H1 (cell line): Measurements from ENCODE around the gene CITED4. TPM values are rescaled to one million over a fixed set of nuclear protein-coding genes. Genes with fewer than 3 reads are reported as not detected.

ENCODE experiments used
- CTCF ChIA-PET: fragments of 300-600 bp; sonication (Branson Sonifier 250); formaldehyde crosslinking; loops from one replicate; lab custom pipeline; 2021; ENCODE audit not compliant: partially characterized antibody; lab: Charles Lee
- POLR2A ChIA-PET: fragments of 300-600 bp; sonication (Branson Sonifier 250); formaldehyde crosslinking; loops from one replicate; lab custom pipeline; 2021; ENCODE audit warnings: inconsistent platforms; ENCODE audit not compliant: partially characterized antibody; lab: Charles Lee
- DNase-seq, 2 experiments: peaks; one replicate each; pipeline versions ENCODE4 v3.0.0 to v3.0.0-alpha.2; 2010 to 2022; ENCODE audit warnings: low spot score in 2 of 2, low read depth in 1 of 2, mixed read lengths in 1 of 2
- FAIRE-seq: peaks from 2 replicates; lab custom pipeline; 2011; peaks lifted over from hg19 to GRCh38; lab: Jason Lieb, UNC
- H2AFZ ChIP-seq: 2 replicates; pipeline ENCODE4 v1.8.1; 2012; ENCODE audit warnings: low read length, inconsistent platforms
- H2AK5ac ChIP-seq: 2 replicates; pipeline ENCODE4 v1.6.1; 2013; ENCODE audit warnings: low read depth, low read length
- H2BK120ac ChIP-seq: replicated peaks from 2 replicates; pipeline ENCODE3; 2013; ENCODE audit warnings: low read depth, low read length, inconsistent platforms
- H2BK12ac ChIP-seq: 2 replicates; pipeline ENCODE4 v1.6.1; 2013; ENCODE audit warnings: low read depth, low read length
- H2BK15ac ChIP-seq: 2 replicates; pipeline ENCODE4 v1.6.1; 2013; ENCODE audit warnings: low read length
- H2BK20ac ChIP-seq: 2 replicates; pipeline ENCODE4 v1.6.1; 2013; ENCODE audit warnings: low read length
- H2BK5ac ChIP-seq: 2 replicates; pipeline ENCODE4 v1.6.1; 2013; ENCODE audit warnings: low read depth, low read length
- H3K14ac ChIP-seq: 2 replicates; pipeline ENCODE4 v1.6.1; 2013; ENCODE audit warnings: inconsistent platforms; ENCODE audit not compliant: insufficient read length
- H3K18ac ChIP-seq: 2 replicates; pipeline ENCODE4 v1.6.1; 2013; ENCODE audit warnings: low read length; ENCODE audit errors: extremely low read depth
- H3K23ac ChIP-seq: 2 replicates; pipeline ENCODE4 v1.6.1; 2013; ENCODE audit warnings: inconsistent platforms; ENCODE audit not compliant: insufficient read length
- H3K23me2 ChIP-seq: 2 replicates; pipeline ENCODE4 v1.6.1; 2013; ENCODE audit warnings: low read depth, low read length
- H3K27ac ChIP-seq: 2 replicates; pipeline ENCODE4 v1.6.1; 2011; ENCODE audit warnings: low read depth, low read length, inconsistent platforms
- H3K27me3 ChIP-seq, 4 experiments: replicated peaks in 1 of 4; 1 replicate in 1 of 4; 2 replicates in 3 of 4; pipeline versions ENCODE4 v1.6.1 to v1.8.1; 2011 to 2013; ENCODE audit warnings: low read length in 3 of 4, mild to moderate bottlenecking in 3 of 4, inconsistent platforms in 2 of 4, mixed read lengths in 2 of 4, moderate library complexity in 1 of 4; ENCODE audit not compliant: control insufficient read depth in 3 of 4, insufficient read depth in 3 of 4; ENCODE audit errors: extremely low read depth in 1 of 4
- H3K36me3 ChIP-seq, 4 experiments: 2 replicates each; pipeline versions ENCODE4 v1.6.1 to v1.8.1; 2011 to 2013; ENCODE audit warnings: mild to moderate bottlenecking in 4 of 4, low read length in 3 of 4, moderate library complexity in 2 of 4, control low read depth in 1 of 4, inconsistent platforms in 1 of 4; ENCODE audit not compliant: insufficient read depth in 4 of 4, control insufficient read depth in 2 of 4
- H3K4ac ChIP-seq: replicated peaks from 2 replicates; pipeline ENCODE3; 2013; ENCODE audit warnings: low read length, low read depth, mixed read lengths, inconsistent platforms; ENCODE audit not compliant: insufficient read length
- H3K4me1 ChIP-seq, 4 experiments: replicated peaks in 1 of 4; 1 replicate in 1 of 4; 2 replicates in 3 of 4; pipeline versions ENCODE4 v1.6.1 to v1.8.1; 2011 to 2013; ENCODE audit warnings: low read length in 3 of 4, inconsistent platforms in 2 of 4, mixed read lengths in 1 of 4; ENCODE audit not compliant: insufficient read depth in 4 of 4, control insufficient read depth in 3 of 4
- H3K4me2 ChIP-seq, 2 experiments: 2 replicates each; pipeline versions ENCODE4 v1.6.1 to v1.8.1; 2011 to 2013; ENCODE audit warnings: low read depth in 2 of 2, low read length in 2 of 2, control low read depth in 1 of 2, inconsistent platforms in 1 of 2, mild to moderate bottlenecking in 1 of 2; ENCODE audit not compliant: insufficient read depth in 1 of 2
- H3K4me3 ChIP-seq, 4 experiments: fragments of 200-600, 300-600 bp in 1 of 4; sonication (generic), shearing (Covaris generic), sonication (Bioruptor Twin) in 1 of 4; 2 replicates each; pipeline versions ENCODE4 v1.5.1 to v1.8.1; 2011 to 2016; ENCODE audit warnings: low read length in 4 of 4, low read depth in 3 of 4, control low read depth in 2 of 4, inconsistent platforms in 2 of 4, mild to moderate bottlenecking in 2 of 4, mixed read lengths in 1 of 4, moderate library complexity in 1 of 4; ENCODE audit not compliant: insufficient read depth in 2 of 4; ENCODE audit errors: extremely low read depth in 1 of 4
- H3K56ac ChIP-seq: replicated peaks from 2 replicates; pipeline ENCODE3; 2013; ENCODE audit warnings: low read depth, mild to moderate bottlenecking, mixed read lengths, low read length, inconsistent platforms; ENCODE audit not compliant: insufficient read length
- H3K79me1 ChIP-seq: 2 replicates; pipeline ENCODE4 v1.6.1; 2013; ENCODE audit warnings: low read depth, low read length, control low read depth
- H3K79me2 ChIP-seq, 2 experiments: 2 replicates each; pipeline versions ENCODE4 v1.6.1 to v1.8.1; 2012 to 2013; ENCODE audit warnings: low read length in 2 of 2, mild to moderate bottlenecking in 2 of 2, inconsistent platforms in 1 of 2; ENCODE audit not compliant: insufficient read depth in 2 of 2, control insufficient read depth in 1 of 2
- H3K9ac ChIP-seq, 4 experiments: replicated peaks in 1 of 4; 1 replicate in 1 of 4; 2 replicates in 3 of 4; pipeline versions ENCODE4 v1.6.1 to v1.8.1; 2011 to 2013; ENCODE audit warnings: low read depth in 3 of 4, low read length in 3 of 4, control low read depth in 2 of 4, mild to moderate bottlenecking in 2 of 4, moderate library complexity in 2 of 4, inconsistent platforms in 1 of 4; ENCODE audit errors: extremely low read depth in 1 of 4
- H3K9me3 ChIP-seq, 2 experiments: 2 replicates each; pipeline versions ENCODE4 v1.6.1 to v1.8.1; 2012 to 2013; ENCODE audit warnings: mild to moderate bottlenecking in 2 of 2, moderate library complexity in 2 of 2, control low read depth in 1 of 2, inconsistent platforms in 1 of 2, low read depth in 1 of 2, low read length in 1 of 2, mixed read lengths in 1 of 2; ENCODE audit not compliant: insufficient read depth in 2 of 2
- H4K20me1 ChIP-seq, 2 experiments: replicated peaks in 1 of 2; 2 replicates each; pipeline versions ENCODE3 to v1.8.1; 2011 to 2013; ENCODE audit warnings: inconsistent platforms in 2 of 2, low read length in 2 of 2, mild to moderate bottlenecking in 1 of 2; ENCODE audit not compliant: insufficient read depth in 2 of 2, control insufficient read depth in 1 of 2
- H4K5ac ChIP-seq: 2 replicates; pipeline ENCODE4 v1.6.1; 2013; ENCODE audit warnings: low read length, low read depth, mixed read lengths, inconsistent platforms; ENCODE audit not compliant: insufficient read length
- H4K8ac ChIP-seq: 2 replicates; pipeline ENCODE4 v1.8.0; 2013; ENCODE audit warnings: mild to moderate bottlenecking, moderate library complexity, low read length, inconsistent platforms; ENCODE audit not compliant: insufficient read depth; ENCODE audit errors: extremely low read depth
- H4K91ac ChIP-seq: replicated peaks from 2 replicates; pipeline ENCODE3; 2013; ENCODE audit warnings: low read length, mixed read lengths, inconsistent platforms; ENCODE audit not compliant: insufficient read length
- CBX8 ChIP-seq: fragments of 300-800, 300-1000 bp; sonication (generic); IDR thresholded peaks from 2 replicates; pipeline ENCODE4 v1.7.1; 2016; ENCODE audit warnings: low read depth, low read length, borderline replicate concordance
- CTBP2 ChIP-seq: IDR thresholded peaks from 2 replicates; pipeline ENCODE4 v1.7.0; 2011; ENCODE audit warnings: borderline replicate concordance, mild to moderate bottlenecking, moderate library complexity, mixed read lengths, low read length; ENCODE audit not compliant: insufficient read depth, insufficient read length
- HDAC2 ChIP-seq, 2 experiments: fragments of 300-600 bp in 1 of 2; sonication (generic) in 1 of 2; IDR thresholded peaks; 2 replicates each; pipeline ENCODE4 v1.6.1; 2011 to 2012; ENCODE audit warnings: low read depth in 2 of 2, low read length in 2 of 2, mild to moderate bottlenecking in 2 of 2, moderate library complexity in 2 of 2, borderline replicate concordance in 1 of 2, inconsistent platforms in 1 of 2
- HDAC6 ChIP-seq: IDR thresholded peaks from one replicate; pipeline ENCODE4 v1.7.1; 2012; ENCODE audit warnings: low read depth, mild to moderate bottlenecking, inconsistent platforms, low read length, moderate library complexity
- KDM1A ChIP-seq: fragments of 200-600, 300-600 bp; sonication (generic); IDR thresholded peaks from 2 replicates; pipeline ENCODE4 v1.7.1; 2016; ENCODE audit warnings: mild to moderate bottlenecking, low read length, borderline replicate concordance
- PHF8 ChIP-seq: fragments of 200-600 bp; sonication (generic); conservative IDR thresholded peaks from 2 replicates; pipeline ENCODE4 v1.7.1; 2012; ENCODE audit warnings: low read depth, mild to moderate bottlenecking, inconsistent platforms, low read length, moderate library complexity
- POLR2A ChIP-seq, 2 experiments: IDR thresholded peaks; 1 replicate in 1 of 2; 2 replicates in 1 of 2; pipeline ENCODE4 v1.6.1; 2011; ENCODE audit warnings: low read depth in 2 of 2, low read length in 2 of 2, mild to moderate bottlenecking in 2 of 2; ENCODE audit errors: control extremely low read depth in 1 of 2
- RAD21 ChIP-seq, 2 experiments: IDR thresholded peaks in 1 of 2; conservative IDR thresholded peaks in 1 of 2; 2 replicates each; pipeline ENCODE4 v1.6.1; 2011; ENCODE audit warnings: low read depth in 2 of 2, low read length in 2 of 2, improper control_type of control experiment in 1 of 2, inconsistent platforms in 1 of 2, mild to moderate bottlenecking in 1 of 2, moderate library complexity in 1 of 2
- TAF7 ChIP-seq: optimal IDR thresholded peaks from 2 replicates; pipeline ENCODE3; 2011; ENCODE audit warnings: low read depth, mild to moderate bottlenecking, inconsistent platforms, low read length, moderate library complexity, borderline replicate concordance
- TEAD4 ChIP-seq: IDR thresholded peaks from 2 replicates; pipeline ENCODE4 v1.6.1; 2012; ENCODE audit warnings: low read depth, low read length, inconsistent platforms, mixed read lengths
- YY1 ChIP-seq: IDR thresholded peaks from 2 replicates; pipeline ENCODE4 v1.6.1; 2011; ENCODE audit warnings: low read depth, mild to moderate bottlenecking, low read length
- ZNF274 ChIP-seq: IDR thresholded peaks from 2 replicates; pipeline ENCODE4 v1.7.0; 2012; ENCODE audit warnings: low read length, borderline replicate concordance; ENCODE audit errors: extremely low read depth
- WGBS, 2 experiments: shearing (Covaris generic) in 1 of 2; methylation state at CpG; one replicate each; pipeline versions ENCODE4 v1.1.6 to v1.1.7; 2013 to 2015; ENCODE audit warnings: low lambda C conversion rate in 2 of 2, mixed read lengths in 2 of 2, inconsistent platforms in 1 of 2, low coverage in 1 of 2, missing lambda C conversion rate in 1 of 2; ENCODE audit not compliant: insufficient replicate concordance in 2 of 2, insufficient coverage in 1 of 2, insufficient read length in 1 of 2; ENCODE audit errors: extremely low coverage in 1 of 2, missing lambda C conversion rate in 1 of 2; 5-methylcytosine and 5-hydroxymethylcytosine counted together
- polyA plus RNA-seq, 7 experiments: library from polyadenylated mRNA; depleted of rRNA in 3 of 7; stranded (reverse) in 5 of 7; unstranded in 2 of 7; fragments of >200 nt in 5 of 7; fragments of 200-250 nt in 2 of 7; gene quantifications; 1 replicate in 5 of 7; 2 replicates in 1 of 7; 4 replicates in 1 of 7; pipeline versions ENCODE4 v1.2.1 to v1.2.3, GENCODE V29; 2011 to 2013; ENCODE audit warnings: missing spikeins in 2 of 7, mixed read lengths in 2 of 7
- total RNA-seq: library from RNA; stranded (reverse); fragmentation: NEBNext Ultra II Directional; extraction: Animal tissue kit (Norgen Biotek cat#: 25700); gene quantifications from 2 replicates; pipeline ENCODE4 v1.2.1, GENCODE V29; 2021

Gene CITED4
- total and polyA plus RNA-seq, 2 of the 8 experiments (the other 6 are each of a cell fraction or from before 2014, with no cell fraction given) = 5.4 to 16.3 TPM

DNA sequence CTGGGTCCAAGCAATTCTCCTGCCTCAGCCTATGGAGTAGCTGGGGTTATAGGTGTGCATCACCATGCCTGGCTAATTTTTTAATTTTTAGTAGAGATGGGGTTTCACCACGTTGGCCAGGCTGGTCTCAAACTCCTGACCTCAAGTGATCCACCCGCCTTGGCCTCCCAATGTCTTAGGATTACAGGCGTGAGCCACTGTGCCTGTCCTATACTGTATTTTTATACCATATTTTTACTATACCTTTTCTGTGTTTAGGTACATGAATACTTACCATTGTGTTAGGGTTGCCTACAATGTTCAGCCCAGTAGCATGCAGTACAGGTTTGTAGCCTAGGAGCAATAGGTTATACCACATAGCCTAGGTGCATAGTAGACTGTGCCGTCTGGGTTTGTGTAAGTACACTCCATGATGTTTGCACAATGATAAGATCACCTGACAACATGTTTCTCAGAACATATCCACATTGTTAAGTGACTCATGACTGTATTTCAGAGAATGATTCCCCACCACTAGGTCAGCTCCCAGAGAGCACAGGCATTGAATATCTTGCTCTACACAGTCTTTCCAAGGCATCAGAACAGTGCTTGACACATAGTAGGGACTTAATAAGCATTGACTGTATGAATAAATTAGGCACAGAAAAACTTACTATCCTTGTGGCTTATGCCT is 6.0 kb upstream of the CITED4 start:
- H3K36me3 ChIP-seq = no peaks in the 10 kb centered on the region
- H2BK120ac ChIP-seq = no peak overlapping the region
- H2AK5ac ChIP-seq = no peak overlapping the region
- no peak overlapping the region for H3K4ac ChIP-seq
- no peak overlapping the region for H3K27ac ChIP-seq
- H3K9ac ChIP-seq = no peak overlapping the region
- H3K14ac ChIP-seq = no peak overlapping the region
- CTCF ChIA-PET = interaction anchor here (0.6 to 26.8 kb wide), 3 partner anchors 15 to 384 kb away, joined by 3 to 917 read pairs (median 5); no protein-coding TSS in a partner anchor
- DNase-seq (no peak), FAIRE-seq (no peak)
- no peaks in the 10 kb centered on the region for H3K79me2 ChIP-seq
- H3K9me3 ChIP-seq = peaks cover 0 to 2% of the 10 kb centered on the region in 2 experiments; a peak in 1 of 4 replicates
- no peak overlapping the region for H3K4me3 ChIP-seq
- H2BK20ac ChIP-seq = no peak overlapping the region
- H2AFZ ChIP-seq = no peak overlapping the region
- H3K18ac ChIP-seq = no peak overlapping the region
- H2BK15ac ChIP-seq = no peak overlapping the region
- no peaks in the 10 kb centered on the region for H4K20me1 ChIP-seq
- no peak overlapping the region for H2BK12ac ChIP-seq
- H4K5ac ChIP-seq = no peak overlapping the region
- no peaks in the 10 kb centered on the region; a peak in 1 of 7 replicates for H3K4me1 ChIP-seq
- no peak overlapping the region for H4K8ac ChIP-seq
- H2BK5ac ChIP-seq = no peak overlapping the region
- WGBS, 2 experiments = 76% methylated on average over 4 of the region's 4 CpGs; no CpG with 5 or more reads in 1 of the 2 experiments
- H3K79me1 ChIP-seq = no peaks in the 10 kb centered on the region
- no peaks in the 10 kb centered on the region for H3K27me3 ChIP-seq
- no peak overlapping the region for H3K4me2 ChIP-seq
- H3K23ac ChIP-seq = no peak overlapping the region
- H3K56ac ChIP-seq = no peak overlapping the region
- no peak overlapping the region for H4K91ac ChIP-seq
- POLR2A ChIA-PET = no interaction called here
- H3K23me2 ChIP-seq = no peaks in the 10 kb centered on the region
- no peak for TF ChIP-seq RAD21 (IDR thresholded peaks at IDR 0.05 in 1 of 2, conservative IDR thresholded peaks at IDR 0.05 in 1 of 2; ENCODE audit: low read depth in 2 of 2, low read length in 2 of 2)
- TF ChIP-seq TAF7 = no peak
- no peak for TF ChIP-seq CBX8
- no peak for TF ChIP-seq KDM1A
- TF ChIP-seq CTBP2 = no peak
- no peak for TF ChIP-seq POLR2A (IDR thresholded peaks at IDR 0.05; ENCODE audit: control extremely low read depth in 1 of 2, low read depth in 2 of 2, low read length in 2 of 2)
- TF ChIP-seq ZNF274 = no peak
- TF ChIP-seq HDAC6 = no peak
- TF ChIP-seq YY1 = no peak
- TF ChIP-seq TEAD4 = no peak
- TF ChIP-seq PHF8 = no peak
- no peak for TF ChIP-seq HDAC2 (IDR thresholded peaks at IDR 0.05; ENCODE audit: borderline replicate concordance in 1 of 2, low read depth in 2 of 2, low read length in 2 of 2)
